IMR-90 (cell line): Measurements from ENCODE around the gene CLDN34. TPM values are rescaled to one million over a fixed set of nuclear protein-coding genes. Genes with fewer than 3 reads are reported as not detected.
A peak's percentile ranks its signal among the peaks of the same experiment; 100 is the strongest.

ENCODE experiments used
- ATAC-seq: fragments of 200-7000 bp; cut with Tn5 transposase; 2 replicates; pipeline ENCODE4 v1.9.1; 2020; ENCODE audit warnings: low read depth, mild to moderate bottlenecking, moderate library complexity
- BruUV-seq: library from RNA; stranded (reverse); fragments of 400-500 nt; replicated peaks from 2 replicates; lab custom pipeline; 2021; lab: Mats Ljungman, UMichigan
- CTCF ChIA-PET: fragments of 300-600 bp; formaldehyde crosslinking; extraction: SDS; loops from one replicate; lab custom pipeline; 2021; ENCODE audit warnings: antibody characterized with exemption; lab: Yijun Ruan, JAX
- POLR2A ChIA-PET: fragments of 300-600 bp; sonication (Branson Sonifier 250); formaldehyde crosslinking; loops from one replicate; lab custom pipeline; 2022; ENCODE audit warnings: antibody characterized with exemption; ENCODE audit not compliant: unreplicated experiment; lab: Charles Lee
- DNase-seq: peaks from one replicate; pipeline ENCODE4 v3.0.0; 2013
- H2AFZ ChIP-seq: replicated peaks from 2 replicates; pipeline ENCODE3; 2013; ENCODE audit warnings: low read length, mild to moderate bottlenecking; ENCODE audit not compliant: poor library complexity
- H2AK5ac ChIP-seq: 2 replicates; pipeline ENCODE4 v1.6.1; 2013; ENCODE audit warnings: low read depth, low read length, inconsistent platforms
- H2AK9ac ChIP-seq: replicated peaks from 2 replicates; pipeline ENCODE3; 2013; ENCODE audit warnings: mild to moderate bottlenecking, low read depth, low read length, moderate library complexity; ENCODE audit not compliant: poor library complexity
- H2BK120ac ChIP-seq: 2 replicates; pipeline ENCODE4 v1.6.1; 2013; ENCODE audit warnings: low read depth, low read length, inconsistent platforms
- H2BK15ac ChIP-seq: 3 replicates; pipeline ENCODE4 v1.6.1; 2013; ENCODE audit warnings: low read depth, low read length, inconsistent platforms
- H2BK20ac ChIP-seq: 2 replicates; pipeline ENCODE4 v1.6.1; 2013; ENCODE audit warnings: low read depth, mild to moderate bottlenecking, inconsistent platforms, low read length, moderate library complexity
- H2BK5ac ChIP-seq: 2 replicates; pipeline ENCODE4 v1.6.1; 2013; ENCODE audit warnings: mild to moderate bottlenecking, low read depth, low read length, inconsistent platforms; ENCODE audit not compliant: poor library complexity, severe bottlenecking
- H3K14ac ChIP-seq: replicated peaks from 2 replicates; pipeline ENCODE4 v1.6.1; 2013; ENCODE audit warnings: low read depth, low read length, inconsistent platforms
- H3K18ac ChIP-seq: 2 replicates; pipeline ENCODE4 v1.6.1; 2013; ENCODE audit warnings: low read depth, low read length, control low read depth
- H3K23ac ChIP-seq: 2 replicates; pipeline ENCODE4 v1.6.1; 2013; ENCODE audit warnings: low read depth, low read length, inconsistent platforms
- H3K27ac ChIP-seq: 2 replicates; pipeline ENCODE4 v1.5.1; 2013; ENCODE audit warnings: mild to moderate bottlenecking, control low read depth, low read length; ENCODE audit not compliant: insufficient read depth
- H3K27me3 ChIP-seq: 2 replicates; pipeline ENCODE4 v1.6.1; 2013; ENCODE audit warnings: low read length; ENCODE audit not compliant: control insufficient read depth, insufficient read depth
- H3K36me3 ChIP-seq: 2 replicates; pipeline ENCODE4 v1.6.1; 2013; ENCODE audit warnings: low read length, mixed read lengths; ENCODE audit not compliant: control insufficient read depth, insufficient read depth
- H3K4ac ChIP-seq: 2 replicates; pipeline ENCODE4 v1.6.1; 2013; ENCODE audit warnings: low read depth, low read length, inconsistent platforms
- H3K4me1 ChIP-seq: 2 replicates; pipeline ENCODE4 v1.6.1; 2013; ENCODE audit warnings: low read length, mixed read lengths; ENCODE audit not compliant: control insufficient read depth, insufficient read depth
- H3K4me2 ChIP-seq: 2 replicates; pipeline ENCODE4 v1.6.1; 2013; ENCODE audit warnings: low read depth, mild to moderate bottlenecking, control low read depth, low read length, moderate library complexity
- H3K4me3 ChIP-seq: 2 replicates; pipeline ENCODE4 v1.5.1; 2013; ENCODE audit warnings: low read depth, mild to moderate bottlenecking, control low read depth, low read length, moderate library complexity; ENCODE audit not compliant: insufficient read depth
- H3K56ac ChIP-seq: 2 replicates; pipeline ENCODE4 v1.6.1; 2013; ENCODE audit warnings: low read length, inconsistent platforms; ENCODE audit not compliant: insufficient read depth; ENCODE audit errors: extremely low read depth
- H3K79me1 ChIP-seq, 2 experiments: 2 replicates each; pipeline ENCODE4 v1.6.1; 2013; ENCODE audit warnings: low read length in 2 of 2, inconsistent platforms in 1 of 2, low read depth in 1 of 2
- H3K9ac ChIP-seq: 2 replicates; pipeline ENCODE4 v1.6.1; 2013; ENCODE audit warnings: low read depth, low read length, control low read depth
- H3K9me1 ChIP-seq: 2 replicates; pipeline ENCODE4 v1.6.1; 2013; ENCODE audit warnings: low read length, inconsistent platforms; ENCODE audit not compliant: insufficient read depth
- H3K9me3 ChIP-seq: 2 replicates; pipeline ENCODE4 v1.6.1; 2013; ENCODE audit warnings: low read length; ENCODE audit not compliant: control insufficient read depth, insufficient read depth
- H4K20me1 ChIP-seq: 2 replicates; pipeline ENCODE4 v1.6.1; 2013; ENCODE audit warnings: low read length, inconsistent platforms; ENCODE audit not compliant: insufficient read depth
- H4K5ac ChIP-seq: 2 replicates; pipeline ENCODE4 v1.6.1; 2013; ENCODE audit warnings: mild to moderate bottlenecking, low read depth, low read length, control low read depth
- H4K8ac ChIP-seq, 2 experiments: 2 replicates each; pipeline ENCODE4 v1.6.1; 2013; ENCODE audit warnings: low read depth in 2 of 2, low read length in 2 of 2, control low read depth in 1 of 2, inconsistent platforms in 1 of 2
- H4K91ac ChIP-seq: 2 replicates; pipeline ENCODE4 v1.6.1; 2013; ENCODE audit warnings: low read depth, low read length, inconsistent platforms; ENCODE audit not compliant: insufficient read depth
- CHD1 ChIP-seq: IDR thresholded peaks from 2 replicates; pipeline ENCODE4 v1.6.1; 2012; ENCODE audit warnings: low read depth, low read length, improper control_type of control experiment
- MAFK ChIP-seq: IDR thresholded peaks from 2 replicates; pipeline ENCODE4 v1.6.1; 2012; ENCODE audit warnings: low read depth, low read length, improper control_type of control experiment
- RAD21 ChIP-seq: IDR thresholded peaks from 2 replicates; pipeline ENCODE4 v1.6.1; 2012; ENCODE audit warnings: low read length, improper control_type of control experiment
- WGBS, 2 experiments: methylation state at CpG; one replicate each; pipeline versions ENCODE4 v1.1.5 to v1.1.7; 2013; ENCODE audit warnings: missing lambda C conversion rate in 2 of 2; ENCODE audit not compliant: insufficient read length in 1 of 2; ENCODE audit errors: extremely low coverage in 2 of 2; 5-methylcytosine and 5-hydroxymethylcytosine counted together
- dilution Hi-C: fragments of 300-500 bp; cut with HindIII; formaldehyde crosslinking; loops from one replicate; pipeline ENCODE4 v1.14.3; 2018; ENCODE audit warnings: low sequenced_read_pairs; ENCODE audit not compliant: unreplicated experiment
- in situ Hi-C: fragments of 300-500 bp; cut with MboI; formaldehyde crosslinking; loops from 3 replicates; pipeline ENCODE4 v1.14.3; 2019; ENCODE audit warnings: low sequenced_read_pairs, inconsistent platforms, mixed read lengths
- intact Hi-C: fragments of 100-400 bp; cut with micrococcal nuclease; formaldehyde crosslinking; loops from 2 replicates; pipeline ENCODE4 v1.10.0; 2022
- polyA plus RNA-seq, 3 experiments: library from polyadenylated mRNA; depleted of rRNA; stranded (reverse); fragments of >200 nt; gene quantifications; 2 replicates each; pipeline ENCODE4 v1.2.3, GENCODE V29; 2012; ENCODE audit warnings: low replicate concordance in 1 of 3
- total RNA-seq: library from RNA; depleted of rRNA; stranded (reverse); fragments of >200 nt; gene quantifications from 2 replicates; pipeline ENCODE4 v1.2.3, GENCODE V29; 2012

CLDN34 gene
- total and polyA plus RNA-seq, 2 of the 4 experiments (the other 2 are of a cell fraction) = 0.14 TPM; not detected in 1

DNA sequence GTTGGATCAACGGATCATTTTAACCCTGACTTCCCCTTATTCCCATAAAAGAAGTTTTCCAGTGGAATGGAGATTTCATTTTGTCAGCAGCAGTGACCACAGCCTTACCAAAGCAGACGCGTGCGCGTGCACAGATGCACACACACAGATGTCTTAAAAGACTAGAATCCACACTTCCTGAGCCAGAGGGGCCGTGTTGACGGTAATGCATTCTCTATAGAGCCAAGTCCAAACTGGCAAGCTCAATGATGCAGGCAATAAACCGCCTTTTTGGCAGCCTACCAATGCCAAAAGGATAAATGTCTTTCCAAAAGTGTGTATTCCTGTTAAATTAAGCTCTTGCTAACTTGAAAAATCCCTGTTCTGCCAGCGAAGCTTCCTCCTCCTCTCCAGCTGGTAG, 18.8 kb upstream of the CLDN34 start:
- Histone ChIP-seq H3K14ac (no peak overlapping the region), H3K18ac (0 out of 2 replicates have a peak overlapping the region, but pooled peaks have one; percentile 32), H3K9me3 (peaks cover 9% of the 10 kb centered on the region; the same call in 1 of the 2 replicates), H3K36me3 (peaks cover 2% of the 10 kb centered on the region; the same call in 1 of the 2 replicates), H3K4ac (0 out of 2 replicates have a peak overlapping the region, but pooled peaks have one; percentile 10), H3K4me2 (no peak overlapping the region), H2AK5ac (peak overlapping the region; percentile 33), H3K4me1 (peaks cover 5% of the 10 kb centered on the region; the same call in 1 of the 2 replicates), H3K9me1 (0 out of 2 replicates have a peak, but pooled peaks cover 2% of the 10 kb centered on the region), H3K56ac (no peak overlapping the region), H3K23ac (no peak overlapping the region), H3K27ac (no peak overlapping the region), H4K8ac (peak overlapping the region in 1 of 2 experiments; percentile 51; a peak in 1 of 4 replicates), H3K4me3 (no peak overlapping the region), H2BK20ac (0 out of 2 replicates have a peak overlapping the region, but pooled peaks have one; percentile 9), H3K27me3 (no peaks in the 10 kb centered on the region), H2AFZ (no peak overlapping the region), H4K91ac (no peak overlapping the region; the same call in 1 of the 2 replicates), H4K20me1 (no peaks in the 10 kb centered on the region), H2BK5ac (peak overlapping the region; percentile 47), H2AK9ac (no peak overlapping the region), H3K79me1 (no peaks in the 10 kb centered on the region), H2BK120ac (0 out of 2 replicates have a peak overlapping the region, but pooled peaks have one; percentile 64), H4K5ac (no peak overlapping the region), H3K9ac (no peak overlapping the region; the same call in 1 of the 2 replicates), H2BK15ac (no peak overlapping the region; the same call in 2 of the 3 replicates)
- CTCF ChIA-PET = no interaction called here
- DNase-seq = peak; percentile 26
- no TSS peak for BruUV-seq
- dilution Hi-C loops (no loop called here), intact Hi-C loops (no loop called here), in situ Hi-C loops (no loop called here)
- ATAC-seq = no peak
- TF ChIP-seq RAD21 = no peak
- TF ChIP-seq MAFK = no peak
- TF ChIP-seq CHD1 = no peak
- 44% methylated on average over 2 of the region's 9 CpGs; no CpG with 5 or more reads in 1 of the 2 experiments for WGBS, 2 experiments
- POLR2A ChIA-PET = no interaction called here
